Suprapubic skin (tissue), 4 donors: Measurements from ENCODE around the gene XXYLT1.
"Not testable (repeated sequence)": the region's sequence is repeated elsewhere in the genome, so short reads cannot be mapped to it uniquely, and the experiment has no call there.

Experiments
- CTCF ChIP-seq, 2 donors: fragments of 200-600 bp in 1 of 2; fragments of 450-650 bp in 1 of 2; sonication (generic) in 1 of 2; IDR thresholded peaks; one replicate each; pipeline ENCODE4 v1.5.1; 2016 to 2019; ENCODE audit warnings: antibody characterized with exemption in 2 of 2, mild to moderate bottlenecking in 1 of 2, moderate library complexity in 1 of 2
- EP300 ChIP-seq: sonication (generic); formaldehyde crosslinking; IDR thresholded peaks from one replicate; pipeline ENCODE4 v1.6.1; 2017; ENCODE audit warnings: antibody characterized with exemption
- POLR2A ChIP-seq, 2 donors: fragments of 450-650 bp; IDR thresholded peaks; one replicate each; pipeline ENCODE4 v1.6.1; 2017; ENCODE audit warnings: antibody characterized with exemption in 2 of 2, mild to moderate bottlenecking in 2 of 2, moderate library complexity in 2 of 2
- POLR2AphosphoS5 ChIP-seq, 3 donors: sonication (generic); formaldehyde crosslinking; IDR thresholded peaks; one replicate each; pipeline ENCODE4 v1.6.1; 2017; ENCODE audit warnings: antibody characterized with exemption in 3 of 3

GRCh38 chr3:195107031-195107430 is 163.9 kb downstream of the XXYLT1 start:
- TF ChIP-seq POLR2AphosphoS5 (IDR thresholded peaks at IDR 0.05); CTCF (IDR thresholded peaks at IDR 0.05); POLR2A (IDR thresholded peaks at IDR 0.05); EP300: not testable (repeated sequence)
